Measurements from ENCODE around the gene MED12. TPM values are rescaled to one million over a fixed set of nuclear protein-coding genes. Genes with fewer than 3 reads are reported as not detected.

MED12 gene
- total RNA-seq, 1 donor from 2014 or later = 102 TPM

DNA sequence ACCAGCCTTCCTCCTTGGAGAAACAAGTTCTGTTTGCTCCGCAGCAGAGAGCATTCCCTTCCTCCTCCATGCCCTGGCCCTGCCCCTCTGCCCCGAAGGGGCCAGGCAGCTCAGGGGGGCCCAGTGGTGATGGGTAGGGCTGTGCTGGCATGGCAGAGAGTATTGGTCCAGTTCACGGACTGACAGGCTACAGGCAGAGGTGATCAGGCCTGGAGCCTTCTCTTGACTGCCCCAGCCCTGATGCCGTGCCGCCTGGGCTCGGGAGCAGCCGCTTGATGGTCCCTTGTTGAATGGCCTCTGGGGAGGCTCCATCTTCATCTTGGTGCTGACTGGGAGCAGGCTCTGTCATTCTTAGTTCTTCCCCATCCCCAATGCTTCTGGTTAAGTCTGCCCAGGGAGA is 35.8 kb downstream of the MED12 start:
- TF ChIP-seq, protein P1, sequence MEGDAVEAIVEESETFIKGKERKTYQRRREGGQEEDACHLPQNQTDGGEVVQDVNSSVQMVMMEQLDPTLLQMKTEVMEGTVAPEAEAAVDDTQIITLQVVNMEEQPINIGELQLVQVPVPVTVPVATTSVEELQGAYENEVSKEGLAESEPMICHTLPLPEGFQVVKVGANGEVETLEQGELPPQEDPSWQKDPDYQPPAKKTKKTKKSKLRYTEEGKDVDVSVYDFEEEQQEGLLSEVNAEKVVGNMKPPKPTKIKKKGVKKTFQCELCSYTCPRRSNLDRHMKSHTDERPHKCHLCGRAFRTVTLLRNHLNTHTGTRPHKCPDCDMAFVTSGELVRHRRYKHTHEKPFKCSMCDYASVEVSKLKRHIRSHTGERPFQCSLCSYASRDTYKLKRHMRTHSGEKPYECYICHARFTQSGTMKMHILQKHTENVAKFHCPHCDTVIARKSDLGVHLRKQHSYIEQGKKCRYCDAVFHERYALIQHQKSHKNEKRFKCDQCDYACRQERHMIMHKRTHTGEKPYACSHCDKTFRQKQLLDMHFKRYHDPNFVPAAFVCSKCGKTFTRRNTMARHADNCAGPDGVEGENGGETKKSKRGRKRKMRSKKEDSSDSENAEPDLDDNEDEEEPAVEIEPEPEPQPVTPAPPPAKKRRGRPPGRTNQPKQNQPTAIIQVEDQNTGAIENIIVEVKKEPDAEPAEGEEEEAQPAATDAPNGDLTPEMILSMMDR (IDR thresholded peaks at IDR 0.05) = no peak
- CTCF ChIA-PET = no interaction called here
- Mint-ChIP-seq H3K4me1 (peaks cover 10% of the 10 kb centered on the region), H3K27ac (no peak overlapping the region), H3K27me3 (no peaks in the 10 kb centered on the region), H3K9me3 (no peaks in the 10 kb centered on the region), H3K36me3 (ENCODE audit: low read depth) (peaks cover 15% of the 10 kb centered on the region), H3K4me3 (no peak overlapping the region)
- intact Hi-C loops (cut with micrococcal nuclease) = no loop called here
- no peak for DNase-seq
- POLR2A ChIA-PET = no interaction called here
- ATAC-seq (ENCODE audit: low read depth) = no peak

DNA sequence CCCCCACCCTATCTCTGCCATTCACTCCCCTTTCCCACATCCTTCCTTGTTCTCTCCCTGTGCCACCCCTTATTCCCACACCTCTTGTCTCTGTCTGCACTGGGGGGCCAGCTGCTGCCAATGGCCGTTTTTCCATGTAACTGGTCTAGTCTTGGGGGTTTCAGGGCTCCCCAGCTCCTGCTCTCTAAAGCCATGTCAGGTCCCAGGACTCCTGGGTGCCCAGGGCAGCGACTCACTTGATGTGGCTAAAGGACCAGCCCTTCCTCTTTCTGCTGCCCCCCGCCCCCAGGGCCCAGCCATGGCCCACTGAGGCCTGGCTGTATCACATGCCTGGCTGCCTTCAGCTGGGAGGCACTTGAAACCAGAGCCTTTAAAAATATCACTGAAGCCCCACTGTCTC is 36.2 kb downstream of the MED12 start:
- intact Hi-C loops (cut with micrococcal nuclease) = no loop called here
- Mint-ChIP-seq H3K27ac (no peak overlapping the region), H3K9me3 (no peaks in the 10 kb centered on the region), H3K27me3 (no peaks in the 10 kb centered on the region), H3K36me3 (ENCODE audit: low read depth) (peaks cover 15% of the 10 kb centered on the region), H3K4me1 (peaks cover 13% of the 10 kb centered on the region), H3K4me3 (no peak overlapping the region)
- ChIA-PET POLR2A (no interaction called here), CTCF (no interaction called here)
- TF ChIP-seq, protein P1 (IDR thresholded peaks at IDR 0.05) = no peak
- DNase-seq (no peak), ATAC-seq (ENCODE audit: low read depth) (no peak)

GRCh38 chrX:71158603-71159002 is 40.2 kb downstream of the MED12 start:
- Mint-ChIP-seq H3K27ac (no peak overlapping the region), H3K4me3 (no peak overlapping the region), H3K27me3 (no peaks in the 10 kb centered on the region), H3K36me3 (ENCODE audit: low read depth) (peaks cover 21% of the 10 kb centered on the region), H3K4me1 (peaks cover 13% of the 10 kb centered on the region), H3K9me3 (no peaks in the 10 kb centered on the region)
- ChIA-PET POLR2A (no interaction called here), CTCF (no interaction called here)
- intact Hi-C loops (cut with micrococcal nuclease) = no loop called here
- TF ChIP-seq, protein P1 (IDR thresholded peaks at IDR 0.05) = no peak
- ATAC-seq (ENCODE audit: low read depth) (no peak), DNase-seq (no peak)

- Mint-ChIP-seq H3K27me3 (no peaks in the 10 kb centered on the region), H3K27ac (no peak overlapping the region), H3K36me3 (ENCODE audit: low read depth) (peaks cover 25% of the 10 kb centered on the region), H3K9me3 (no peaks in the 10 kb centered on the region), H3K4me1 (peaks cover 13% of the 10 kb centered on the region), H3K4me3 (no peak overlapping the region)
- intact Hi-C loops (cut with micrococcal nuclease) = no loop called here
- POLR2A ChIA-PET = interaction anchor here (0.6 kb wide), 1 partner anchor 106 kb away, joined by 4 read pairs; no protein-coding TSS in a partner anchor
- DNase-seq (no peak), ATAC-seq (ENCODE audit: low read depth) (no peak)
- CTCF ChIA-PET = no interaction called here
- TF ChIP-seq, protein P1 (IDR thresholded peaks at IDR 0.05) = no peak
Measured at GRCh38 chrX:71159335-71159734, 40.9 kb downstream of the MED12 start.

- ATAC-seq (ENCODE audit: low read depth) (no peak), DNase-seq (no peak)
- ChIA-PET POLR2A (interaction anchor here (0.7 kb wide), 1 partner anchor 13 kb away, joined by 3 read pairs; no protein-coding TSS in a partner anchor), CTCF (no interaction called here)
- no peaks in the 10 kb centered on the region for H3K27me3 Mint-ChIP-seq
- no peak overlapping the region for H3K27ac Mint-ChIP-seq
- H3K4me1 Mint-ChIP-seq = peaks cover 9% of the 10 kb centered on the region
- H3K36me3 Mint-ChIP-seq (ENCODE audit: low read depth) = peaks cover 25% of the 10 kb centered on the region
- intact Hi-C loops (cut with micrococcal nuclease) = no loop called here
- H3K9me3 Mint-ChIP-seq = no peaks in the 10 kb centered on the region
- TF ChIP-seq, protein P1 (IDR thresholded peaks at IDR 0.05) = no peak
- H3K4me3 Mint-ChIP-seq = no peak overlapping the region
Measured at GRCh38 chrX:71160475-71160874, 42.1 kb downstream of the MED12 start.
